Body of pancreas (tissue), 4 donors: Measurements from ENCODE around the gene FYB1.

ENCODE experiments used
- POLR2A ChIP-seq, 3 donors: fragments of 450-650 bp; IDR thresholded peaks; one replicate each; pipeline ENCODE4 v1.6.1; 2016; ENCODE audit warnings: antibody characterized with exemption in 3 of 3, mild to moderate bottlenecking in 2 of 3
- TF ChIP-seq, protein P1 (sequence below), 7 experiments: fragments of 450-650 bp in 4 of 7; fragments of 200-600 bp in 3 of 7; sonication (generic) in 3 of 7; IDR thresholded peaks; one replicate each; pipeline ENCODE4 v1.5.1; 2016 to 2019; ENCODE audit warnings: antibody characterized with exemption in 7 of 7

DNA sequence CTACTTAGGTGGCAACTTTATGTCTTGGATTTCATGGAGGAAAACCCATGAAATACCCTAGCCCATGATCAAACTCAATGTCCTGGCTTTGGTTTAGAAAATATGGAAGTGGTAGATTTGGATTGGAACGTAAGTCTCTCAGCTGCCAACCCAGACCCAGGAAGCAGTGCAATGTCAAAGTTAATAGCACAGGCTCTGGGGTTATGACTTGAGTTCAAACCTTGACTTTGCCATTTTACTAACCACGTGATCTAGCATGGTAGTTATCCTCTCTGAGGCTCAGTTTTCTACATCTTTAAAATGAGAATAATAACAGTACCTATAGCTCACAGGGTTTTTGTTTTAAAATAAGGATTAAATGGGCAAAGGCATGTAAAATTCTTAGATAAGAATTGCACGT is 13.8 kb downstream of the FYB1 start:
- TF ChIP-seq, protein P1, sequence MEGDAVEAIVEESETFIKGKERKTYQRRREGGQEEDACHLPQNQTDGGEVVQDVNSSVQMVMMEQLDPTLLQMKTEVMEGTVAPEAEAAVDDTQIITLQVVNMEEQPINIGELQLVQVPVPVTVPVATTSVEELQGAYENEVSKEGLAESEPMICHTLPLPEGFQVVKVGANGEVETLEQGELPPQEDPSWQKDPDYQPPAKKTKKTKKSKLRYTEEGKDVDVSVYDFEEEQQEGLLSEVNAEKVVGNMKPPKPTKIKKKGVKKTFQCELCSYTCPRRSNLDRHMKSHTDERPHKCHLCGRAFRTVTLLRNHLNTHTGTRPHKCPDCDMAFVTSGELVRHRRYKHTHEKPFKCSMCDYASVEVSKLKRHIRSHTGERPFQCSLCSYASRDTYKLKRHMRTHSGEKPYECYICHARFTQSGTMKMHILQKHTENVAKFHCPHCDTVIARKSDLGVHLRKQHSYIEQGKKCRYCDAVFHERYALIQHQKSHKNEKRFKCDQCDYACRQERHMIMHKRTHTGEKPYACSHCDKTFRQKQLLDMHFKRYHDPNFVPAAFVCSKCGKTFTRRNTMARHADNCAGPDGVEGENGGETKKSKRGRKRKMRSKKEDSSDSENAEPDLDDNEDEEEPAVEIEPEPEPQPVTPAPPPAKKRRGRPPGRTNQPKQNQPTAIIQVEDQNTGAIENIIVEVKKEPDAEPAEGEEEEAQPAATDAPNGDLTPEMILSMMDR (IDR thresholded peaks at IDR 0.05): no peak
- no peak for TF ChIP-seq POLR2A (IDR thresholded peaks at IDR 0.05)
